Activated CD8-positive, alpha-beta T cell treated with anti-CD3 and anti-CD28 coated beads for 36 hours (primary cell): ENCODE measurements around the gene SEMA6D. TPM values are rescaled to one million over a fixed set of nuclear protein-coding genes. Genes with fewer than 3 reads are reported as not detected.

Experiments used
- ATAC-seq: fragments of 200-7000 bp; cut with Tn5 transposase; one replicate; pipeline ENCODE4 v1.10.0; 2021; ENCODE audit warnings: mild to moderate bottlenecking, moderate library complexity
- CTCF ChIA-PET: fragments of 350-600 bp; sonication (Branson Sonifier 250); formaldehyde crosslinking; loops from one replicate; lab custom pipeline; 2021; ENCODE audit warnings: antibody characterized with exemption; lab: Charles Lee
- POLR2A ChIA-PET: fragments of 350-600 bp; sonication (Branson Sonifier 250); formaldehyde crosslinking; loops from one replicate; lab custom pipeline; 2021; ENCODE audit warnings: antibody characterized with exemption; lab: Charles Lee
- DNase-seq: peaks from one replicate; pipeline ENCODE4 v3.0.0-alpha.2; 2020
- H3K27ac Mint-ChIP-seq: one replicate; pipeline ENCODE4 v1.8.0; 2021; ENCODE audit warnings: mild to moderate bottlenecking, mixed read lengths
- H3K27me3 Mint-ChIP-seq: one replicate; pipeline ENCODE4 v1.8.0; 2021; ENCODE audit warnings: mixed read lengths
- H3K36me3 Mint-ChIP-seq: one replicate; pipeline ENCODE4 v1.8.0; 2021; ENCODE audit warnings: low read depth, mixed read lengths
- H3K4me1 Mint-ChIP-seq: one replicate; pipeline ENCODE4 v1.8.0; 2021; ENCODE audit warnings: low read depth, mixed read lengths
- H3K4me3 Mint-ChIP-seq: one replicate; pipeline ENCODE4 v1.8.0; 2021; ENCODE audit warnings: mild to moderate bottlenecking, moderate library complexity, mixed read lengths
- H3K9me3 Mint-ChIP-seq: one replicate; pipeline ENCODE4 v1.8.0; 2021; ENCODE audit warnings: mixed read lengths
- intact Hi-C: fragments of 100-400 bp; cut with micrococcal nuclease; formaldehyde crosslinking; loops from one replicate; pipeline ENCODE4 v1.10.0; 2022
- total RNA-seq, 2 experiments: library from RNA; stranded (reverse); gene quantifications; one replicate each; pipeline ENCODE4 v1.2.3, GENCODE V29; 2021
- TF ChIP-seq, protein P1 (sequence below): fragments of 200-600 bp; IDR thresholded peaks from one replicate; pipeline ENCODE4 v1.8.0; 2022; ENCODE audit warnings: antibody characterized with exemption, mild to moderate bottlenecking

Gene SEMA6D
- total RNA-seq, 2 experiments from 2014 or later, result not detected

- ATAC-seq (no peak), DNase-seq (no peak)
- no peak overlapping the region for H3K4me3 Mint-ChIP-seq
- ChIA-PET POLR2A (no interaction called here), CTCF (no interaction called here)
- no peaks in the 10 kb centered on the region for H3K36me3 Mint-ChIP-seq
- no peaks in the 10 kb centered on the region for H3K9me3 Mint-ChIP-seq
- H3K4me1 Mint-ChIP-seq, result no peaks in the 10 kb centered on the region
- intact Hi-C loops, result no loop called here
- H3K27ac Mint-ChIP-seq, result no peak overlapping the region
- TF ChIP-seq, protein P1, sequence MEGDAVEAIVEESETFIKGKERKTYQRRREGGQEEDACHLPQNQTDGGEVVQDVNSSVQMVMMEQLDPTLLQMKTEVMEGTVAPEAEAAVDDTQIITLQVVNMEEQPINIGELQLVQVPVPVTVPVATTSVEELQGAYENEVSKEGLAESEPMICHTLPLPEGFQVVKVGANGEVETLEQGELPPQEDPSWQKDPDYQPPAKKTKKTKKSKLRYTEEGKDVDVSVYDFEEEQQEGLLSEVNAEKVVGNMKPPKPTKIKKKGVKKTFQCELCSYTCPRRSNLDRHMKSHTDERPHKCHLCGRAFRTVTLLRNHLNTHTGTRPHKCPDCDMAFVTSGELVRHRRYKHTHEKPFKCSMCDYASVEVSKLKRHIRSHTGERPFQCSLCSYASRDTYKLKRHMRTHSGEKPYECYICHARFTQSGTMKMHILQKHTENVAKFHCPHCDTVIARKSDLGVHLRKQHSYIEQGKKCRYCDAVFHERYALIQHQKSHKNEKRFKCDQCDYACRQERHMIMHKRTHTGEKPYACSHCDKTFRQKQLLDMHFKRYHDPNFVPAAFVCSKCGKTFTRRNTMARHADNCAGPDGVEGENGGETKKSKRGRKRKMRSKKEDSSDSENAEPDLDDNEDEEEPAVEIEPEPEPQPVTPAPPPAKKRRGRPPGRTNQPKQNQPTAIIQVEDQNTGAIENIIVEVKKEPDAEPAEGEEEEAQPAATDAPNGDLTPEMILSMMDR, result no peak
- H3K27me3 Mint-ChIP-seq, result peaks cover 1% of the 10 kb centered on the region
These were observed 26.6 kb downstream of the SEMA6D start for GRCh38 chr15:47743886-47744285.

GRCh38 chr15:47744496-47744895 lies 27.2 kb downstream of the SEMA6D start:
- ATAC-seq, result no peak
- TF ChIP-seq, protein P1, result no peak
- Mint-ChIP-seq H3K27ac (no peak overlapping the region), H3K27me3 (peaks cover 1% of the 10 kb centered on the region), H3K9me3 (no peaks in the 10 kb centered on the region), H3K4me3 (no peak overlapping the region), H3K4me1 (no peaks in the 10 kb centered on the region), H3K36me3 (no peaks in the 10 kb centered on the region)
- DNase-seq, result no peak
- intact Hi-C loops, result no loop called here
- POLR2A ChIA-PET, result no interaction called here
- CTCF ChIA-PET, result no interaction called here

DNA sequence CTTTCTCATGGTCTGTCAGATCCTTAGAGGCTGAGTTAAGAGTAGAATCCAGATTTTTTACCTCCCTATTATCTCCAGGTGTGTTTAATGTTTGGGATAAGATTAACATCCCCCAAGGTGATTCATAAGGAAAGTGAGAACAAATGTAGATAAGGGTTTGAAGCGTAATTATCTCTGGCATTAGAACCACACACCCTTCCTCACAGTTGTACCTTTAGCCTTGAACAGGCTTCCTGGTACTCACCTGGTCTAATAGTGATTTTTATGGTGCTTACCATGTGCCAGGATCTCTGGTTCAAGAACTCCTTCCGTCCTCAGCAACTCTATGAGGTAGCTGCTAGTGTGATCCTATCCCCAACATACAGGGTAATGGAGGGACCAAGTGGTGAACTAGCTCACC lies 27.7 kb downstream of the SEMA6D start:
- DNase-seq (no peak), ATAC-seq (no peak)
- H3K4me3 Mint-ChIP-seq, result no peak overlapping the region
- H3K27me3 Mint-ChIP-seq, result peaks cover 1% of the 10 kb centered on the region
- H3K9me3 Mint-ChIP-seq, result no peaks in the 10 kb centered on the region
- ChIA-PET POLR2A (no interaction called here), CTCF (no interaction called here)
- no peaks in the 10 kb centered on the region for H3K36me3 Mint-ChIP-seq
- no peaks in the 10 kb centered on the region for H3K4me1 Mint-ChIP-seq
- no peak overlapping the region for H3K27ac Mint-ChIP-seq
- intact Hi-C loops, result no loop called here
- TF ChIP-seq, protein P1, result no peak

- no peak for ATAC-seq
- H3K4me3 Mint-ChIP-seq, result no peak overlapping the region
- POLR2A ChIA-PET, result no interaction called here
These were observed 29.2 kb downstream of the SEMA6D start for GRCh38 chr15:47746516-47746915.

DNA sequence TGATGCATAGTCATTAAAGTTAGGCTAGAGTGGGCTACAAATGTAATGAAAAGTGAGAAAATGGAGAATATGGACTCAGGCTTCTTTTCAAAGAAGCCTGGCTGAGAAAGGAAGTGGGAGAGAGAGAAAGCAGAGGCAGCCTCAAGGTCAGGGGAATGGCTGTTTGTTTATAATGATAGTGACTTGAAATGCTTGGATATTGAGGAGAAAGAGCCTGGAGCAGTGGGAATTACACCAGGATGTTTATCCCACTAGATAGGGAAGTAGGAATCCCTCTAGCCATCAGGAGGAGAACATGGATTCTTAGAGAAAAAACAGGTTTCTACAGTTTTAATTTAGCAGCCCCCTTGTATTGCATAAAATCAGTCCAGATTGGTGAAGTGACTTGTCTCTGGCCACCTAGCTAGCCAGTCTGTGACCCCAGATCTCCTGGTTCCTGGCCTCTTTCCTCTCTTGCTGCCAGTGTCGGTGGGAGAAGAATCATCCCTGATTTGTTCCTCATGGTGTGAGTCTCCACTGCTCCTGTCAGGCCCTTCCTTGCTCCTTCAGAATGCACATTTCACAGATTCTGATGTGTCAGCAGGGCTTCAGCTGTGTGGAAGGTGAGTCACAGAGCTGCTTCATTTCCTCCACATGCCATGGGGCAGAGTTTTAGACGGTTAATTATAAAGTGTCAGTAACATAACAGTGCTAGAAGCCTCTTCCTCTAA lies 32.9 kb downstream of the SEMA6D start:
- Mint-ChIP-seq H3K27me3 (no peaks in the 10 kb centered on the region), H3K27ac (no peak overlapping the region), H3K36me3 (no peaks in the 10 kb centered on the region), H3K4me1 (no peaks in the 10 kb centered on the region), H3K9me3 (peaks cover 8% of the 10 kb centered on the region), H3K4me3 (no peak overlapping the region)
- TF ChIP-seq, protein P1, result no peak
- ATAC-seq (no peak), DNase-seq (no peak)
- CTCF ChIA-PET, result no interaction called here
- intact Hi-C loops, result no loop called here
- POLR2A ChIA-PET, result no interaction called here

More at GRCh38 chr15:47746516-47746915, 29.2 kb downstream of the SEMA6D start:
- no peaks in the 10 kb centered on the region for H3K9me3 Mint-ChIP-seq
- H3K36me3 Mint-ChIP-seq, result no peaks in the 10 kb centered on the region
- H3K4me1 Mint-ChIP-seq, result no peaks in the 10 kb centered on the region
- TF ChIP-seq, protein P1, result no peak
- no peaks in the 10 kb centered on the region for H3K27me3 Mint-ChIP-seq
- intact Hi-C loops, result no loop called here
- H3K27ac Mint-ChIP-seq, result no peak overlapping the region
- CTCF ChIA-PET, result no interaction called here
- no peak for DNase-seq
